CD1c-positive myeloid dendritic cell (primary cell): Measurements from ENCODE around the gene ESYT2.
"Not testable (repeated sequence)": the region's sequence is repeated elsewhere in the genome, so short reads cannot be mapped to it uniquely, and the experiment has no call there.

Experiments
- DNase-seq: peaks from one replicate; pipeline ENCODE4 v3.0.0-alpha.2; 2016; ENCODE audit errors: extremely low spot score

The ESYT2 gene

GRCh38 chr7:158856883-158857668 lies 27.8 kb upstream of the ESYT2 start:
- no peak for DNase-seq

DNA sequence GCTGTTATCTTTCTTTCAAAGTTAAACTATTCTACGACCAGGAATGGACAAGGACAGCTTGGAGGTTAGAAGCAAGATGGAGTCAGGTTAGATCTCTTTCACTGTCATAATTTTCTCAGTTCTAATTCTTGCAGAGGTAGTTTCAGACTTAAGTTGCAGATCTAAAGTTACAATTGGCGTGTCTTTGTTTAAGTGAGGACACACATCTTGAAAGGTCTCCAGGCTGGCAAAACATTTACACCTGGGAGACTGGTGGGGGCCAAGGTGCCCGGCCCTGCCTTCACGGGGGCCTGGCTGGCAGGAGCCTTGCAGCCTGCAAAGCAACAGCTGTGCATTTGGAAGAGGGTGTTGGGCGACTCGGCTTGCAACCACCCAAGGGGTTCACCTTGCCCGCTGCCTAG lies 25.4 kb upstream of the ESYT2 start:
- DNase-seq = no peak

GRCh38 chr7:158850545-158851102 lies 21.3 kb upstream of the ESYT2 start:
- no peak for DNase-seq

DNA sequence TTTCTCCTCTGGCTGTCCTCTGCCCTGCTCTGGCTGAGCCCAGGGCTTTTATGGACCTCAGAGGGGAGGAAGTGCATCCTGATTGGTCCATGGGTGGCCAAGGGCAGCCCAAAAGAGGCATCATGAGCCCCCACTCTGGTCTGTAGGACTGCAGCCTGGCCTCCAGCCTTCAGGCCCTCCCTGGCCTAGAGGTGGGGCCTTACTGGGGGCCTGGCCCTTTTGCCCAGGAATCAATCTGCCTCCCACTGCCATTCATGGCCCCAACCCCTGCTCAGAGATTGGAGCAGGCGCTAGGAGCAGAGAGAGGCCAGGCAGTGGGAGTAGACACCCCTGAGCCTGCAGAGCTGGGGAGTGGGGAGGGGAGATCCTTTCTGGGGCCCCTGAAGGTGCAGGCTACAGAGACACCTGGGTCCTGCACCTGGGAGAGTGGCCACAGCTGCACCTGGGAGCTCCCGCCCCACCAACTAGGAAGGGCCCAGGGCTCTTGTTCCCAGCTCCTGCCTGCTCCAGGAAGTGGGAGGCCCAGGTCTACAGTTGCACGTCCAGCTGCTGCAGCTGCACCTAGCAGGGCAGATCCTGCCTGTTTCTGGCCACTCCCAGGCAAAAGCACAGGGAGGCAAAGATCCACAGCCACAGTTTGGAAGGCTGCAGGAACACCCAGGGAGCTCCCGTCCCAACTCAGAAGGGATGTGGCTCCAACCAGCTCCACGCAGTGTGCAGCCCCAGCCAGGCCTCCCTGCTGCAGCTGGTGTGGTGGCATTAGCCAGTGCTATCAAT lies 20.6 kb upstream of the ESYT2 start:
- no peak for DNase-seq

GRCh38 chr7:158849442-158849767 lies 20.1 kb upstream of the ESYT2 start:
- no peak for DNase-seq

GRCh38 chr7:158847451-158847866 lies 18.1 kb upstream of the ESYT2 start:
- DNase-seq = no peak

DNA sequence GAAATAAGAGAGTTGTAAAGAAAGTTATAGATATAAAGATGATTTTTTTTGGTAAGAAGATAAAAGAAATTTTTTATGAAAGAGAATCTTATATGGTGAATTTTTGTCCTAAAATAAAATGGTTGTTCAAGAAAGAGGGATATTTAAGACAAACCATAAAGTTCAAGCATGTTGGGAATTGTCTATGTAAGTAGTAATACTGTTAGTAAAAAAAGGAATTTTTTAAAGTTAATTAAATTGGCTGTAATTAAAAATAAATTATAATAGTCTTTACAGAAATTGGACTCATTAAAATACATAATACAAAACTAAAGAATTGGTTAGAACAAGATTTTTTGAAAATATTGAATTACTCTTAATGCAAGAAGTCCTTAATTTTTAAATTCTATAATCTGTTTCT lies 17.0 kb upstream of the ESYT2 start:
- DNase-seq = no peak

GRCh38 chr7:158843771-158844170 lies 14.5 kb upstream of the ESYT2 start:
- no peak for DNase-seq

DNA sequence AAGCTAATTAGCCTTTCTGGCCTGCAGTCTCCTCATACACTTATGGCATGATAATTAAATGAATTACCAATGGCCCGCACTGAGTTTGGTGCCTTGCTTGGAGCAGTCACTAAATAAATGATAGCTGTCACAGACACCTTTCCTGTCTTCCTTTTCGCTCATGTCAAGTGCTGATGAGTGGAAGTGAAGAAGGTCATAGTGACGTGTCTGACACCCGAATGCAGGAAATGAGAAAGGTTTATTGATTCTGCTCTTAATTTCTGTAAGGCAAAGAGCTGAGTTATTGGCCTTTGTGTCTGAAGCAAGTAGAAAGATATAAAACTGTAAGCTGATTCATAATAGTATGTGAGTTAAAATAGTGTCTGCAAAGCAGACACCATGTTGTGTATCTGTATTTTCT lies 13.2 kb upstream of the ESYT2 start:
- no peak for DNase-seq

DNA sequence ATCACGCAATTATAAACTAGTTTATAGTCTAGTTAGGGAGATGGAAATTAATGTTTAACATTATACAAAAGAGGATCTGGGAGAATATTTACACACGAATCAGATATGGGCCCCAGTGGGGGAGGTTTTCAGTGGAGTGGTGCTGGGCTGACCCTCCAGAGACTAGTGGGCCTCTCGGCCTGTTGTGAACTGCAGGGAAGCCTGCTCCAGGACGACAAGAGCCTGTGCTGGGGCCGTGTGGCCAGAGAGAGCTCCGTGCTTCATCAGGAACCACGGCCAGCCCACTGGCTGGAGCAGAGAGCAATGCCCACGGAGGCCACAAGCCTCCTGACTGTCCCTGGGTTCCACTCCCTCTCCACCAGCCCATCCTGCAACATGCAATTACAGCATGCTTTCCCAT lies 11.3 kb upstream of the ESYT2 start:
- DNase-seq = no peak

GRCh38 chr7:158839177-158839576 lies 9.9 kb upstream of the ESYT2 start:
- DNase-seq = not testable (repeated sequence)

- no peak for DNase-seq
Measured at GRCh38 chr7:158837790-158838637, 8.7 kb upstream of the ESYT2 start.

- DNase-seq = no peak
Measured at GRCh38 chr7:158836692-158837091, 7.4 kb upstream of the ESYT2 start.

GRCh38 chr7:158834878-158835784 lies 5.8 kb upstream of the ESYT2 start:
- DNase-seq = no peak

- DNase-seq = no peak
Measured at GRCh38 chr7:158832994-158833393, 3.7 kb upstream of the ESYT2 start.

GRCh38 chr7:158831738-158832091 lies 2.4 kb upstream of the ESYT2 start:
- DNase-seq = no peak

DNA sequence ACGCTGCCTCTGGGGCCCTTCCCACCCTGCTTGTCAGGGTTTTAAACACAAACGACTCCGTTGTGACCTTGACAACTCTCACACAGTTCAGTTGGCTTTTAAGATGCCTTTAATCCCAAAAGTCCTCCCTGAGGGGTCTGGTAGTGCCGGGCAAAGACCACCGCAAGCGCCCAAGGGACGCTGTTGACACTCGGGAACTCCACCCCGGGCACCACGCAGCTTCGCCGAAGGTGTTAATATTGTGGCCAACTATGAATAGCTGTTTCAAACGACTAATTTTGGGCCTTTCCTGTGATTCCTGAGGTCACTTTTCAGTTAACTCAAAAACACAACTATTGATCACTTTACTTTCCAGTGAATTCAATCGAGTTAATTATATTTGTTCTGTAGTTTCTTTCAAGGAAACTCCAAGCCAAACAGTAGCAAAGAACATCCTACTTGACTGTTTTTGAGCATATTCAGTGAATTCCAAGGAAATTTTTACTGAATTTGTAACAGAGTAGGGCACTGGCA lies 958 bp upstream of the ESYT2 start:
- DNase-seq = no peak

GRCh38 chr7:158829021-158829341 lies 328 bp downstream of the ESYT2 start:
- DNase-seq = peak; percentile 73

DNA sequence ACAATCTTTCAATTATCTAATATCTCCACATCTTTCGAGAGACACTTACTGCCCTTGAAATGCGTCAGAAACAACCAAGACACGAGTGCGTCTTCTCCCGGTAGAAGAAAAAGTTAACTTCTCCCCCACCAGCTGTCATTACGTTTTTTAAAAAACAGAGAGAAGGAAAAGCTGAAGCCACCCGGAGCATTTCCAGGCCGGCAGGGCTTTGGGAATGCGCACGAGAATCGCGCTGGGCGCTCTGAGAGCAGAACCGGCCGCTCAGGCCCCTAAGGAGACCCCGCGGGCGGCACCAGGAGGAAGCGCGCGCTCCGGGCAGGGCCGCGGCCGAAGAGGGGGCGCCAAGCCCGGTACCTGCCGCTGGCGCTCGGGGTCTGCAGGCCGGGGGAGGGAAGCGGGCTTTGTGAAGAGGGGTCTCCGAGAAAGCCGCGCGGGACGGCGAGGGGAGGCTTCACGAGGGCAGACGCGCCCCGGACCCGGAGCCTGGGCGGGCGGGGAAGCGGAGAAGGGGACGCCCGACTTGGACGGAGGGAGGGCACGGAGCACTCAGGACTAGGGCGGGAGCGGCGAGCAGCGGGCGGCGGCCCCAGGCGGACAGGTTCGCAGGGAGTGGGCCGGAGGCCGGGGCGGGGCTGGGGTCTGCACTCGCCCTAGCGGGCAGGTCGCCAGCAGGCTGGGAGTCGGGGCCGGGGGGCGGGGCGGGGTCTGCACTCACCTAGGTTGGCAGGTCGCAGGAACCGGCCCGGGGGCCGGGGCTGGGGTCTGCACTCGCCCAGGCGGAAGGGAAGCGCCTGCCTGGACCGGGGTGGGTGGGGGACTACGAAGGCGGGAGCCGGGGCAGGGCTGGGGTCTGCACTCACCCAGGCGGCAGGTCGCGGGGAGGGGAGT lies 932 bp downstream of the ESYT2 start:
- DNase-seq = peak; percentile 46
